ENCODE data around the gene RBM44.
A peak's percentile ranks its signal among the peaks of the same experiment; 100 is the strongest.

Gene RBM44

DNA sequence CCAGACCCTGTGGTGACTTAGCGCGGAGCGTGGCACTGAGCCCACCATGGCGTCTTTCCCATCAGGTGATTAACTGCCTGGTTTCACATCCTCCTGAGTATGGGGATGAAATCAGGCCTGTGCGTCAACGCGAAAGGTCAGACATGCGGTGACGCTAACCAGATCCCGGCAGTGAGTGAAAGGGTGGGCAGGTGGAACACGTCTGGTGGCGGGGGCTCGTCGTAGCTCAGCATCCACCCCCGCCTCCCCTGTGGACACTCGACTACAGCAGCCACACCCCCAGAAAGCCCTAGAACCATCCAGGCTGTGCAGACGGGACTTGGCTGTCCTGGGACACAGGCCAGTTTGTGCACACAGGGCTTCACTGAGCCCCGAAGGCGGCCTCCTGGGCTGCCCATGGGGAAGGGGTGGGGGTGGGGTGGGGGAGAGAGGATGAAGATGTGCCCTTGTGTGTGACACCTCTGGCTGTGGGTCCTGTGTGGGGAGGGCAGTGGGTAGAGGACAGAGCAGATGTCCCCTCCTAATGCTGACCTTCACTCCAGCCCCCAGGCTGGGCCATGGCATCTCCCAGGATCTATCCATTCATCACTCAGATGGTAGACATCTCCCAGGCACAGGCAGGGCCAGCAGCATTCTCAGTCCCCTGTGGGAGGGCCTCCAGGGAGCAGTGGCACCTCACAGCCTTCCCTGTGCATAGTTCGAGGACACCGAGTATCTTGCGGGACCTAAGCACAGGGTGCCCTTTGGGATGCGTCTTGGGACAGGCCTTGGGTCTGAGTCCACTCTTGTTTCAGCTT lies 88.3 kb downstream of the RBM44 start:
- no peak overlapping the region for H3K4me3 ChIP-seq (replicated peaks in 1 of 2; ENCODE audit: low read depth in 2 of 2, low read length in 2 of 2)
- peak; percentile 35 to 95 for DNase-seq (ENCODE audit: low read depth in 2 of 2)
- TF ChIP-seq, protein P1, sequence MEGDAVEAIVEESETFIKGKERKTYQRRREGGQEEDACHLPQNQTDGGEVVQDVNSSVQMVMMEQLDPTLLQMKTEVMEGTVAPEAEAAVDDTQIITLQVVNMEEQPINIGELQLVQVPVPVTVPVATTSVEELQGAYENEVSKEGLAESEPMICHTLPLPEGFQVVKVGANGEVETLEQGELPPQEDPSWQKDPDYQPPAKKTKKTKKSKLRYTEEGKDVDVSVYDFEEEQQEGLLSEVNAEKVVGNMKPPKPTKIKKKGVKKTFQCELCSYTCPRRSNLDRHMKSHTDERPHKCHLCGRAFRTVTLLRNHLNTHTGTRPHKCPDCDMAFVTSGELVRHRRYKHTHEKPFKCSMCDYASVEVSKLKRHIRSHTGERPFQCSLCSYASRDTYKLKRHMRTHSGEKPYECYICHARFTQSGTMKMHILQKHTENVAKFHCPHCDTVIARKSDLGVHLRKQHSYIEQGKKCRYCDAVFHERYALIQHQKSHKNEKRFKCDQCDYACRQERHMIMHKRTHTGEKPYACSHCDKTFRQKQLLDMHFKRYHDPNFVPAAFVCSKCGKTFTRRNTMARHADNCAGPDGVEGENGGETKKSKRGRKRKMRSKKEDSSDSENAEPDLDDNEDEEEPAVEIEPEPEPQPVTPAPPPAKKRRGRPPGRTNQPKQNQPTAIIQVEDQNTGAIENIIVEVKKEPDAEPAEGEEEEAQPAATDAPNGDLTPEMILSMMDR (IDR thresholded peaks at IDR 0.05; ENCODE audit: low read depth, low read length) = no peak

DNA sequence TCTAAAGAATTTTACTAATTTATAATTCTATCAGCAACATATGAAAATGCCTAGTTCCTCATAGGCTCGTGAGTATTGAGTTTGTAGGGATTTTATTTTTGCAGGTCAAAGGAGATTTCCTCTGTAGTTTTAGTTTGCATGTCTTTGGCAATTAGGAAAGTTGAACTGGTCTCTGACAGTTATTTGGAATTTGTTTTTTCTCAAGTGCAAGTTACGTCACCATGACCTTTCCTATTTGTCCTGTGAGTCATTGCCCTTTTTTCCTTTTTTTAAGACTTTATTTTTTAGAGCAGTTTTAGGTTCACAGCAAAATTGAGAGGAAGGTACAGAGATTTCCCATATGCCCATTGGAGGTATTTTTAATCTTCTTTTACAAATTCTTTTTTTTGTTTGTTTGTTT lies 89.8 kb downstream of the RBM44 start:
- DNase-seq (ENCODE audit: low read depth in 2 of 2) = peak; percentile 80 to 88
- TF ChIP-seq, protein P1 (IDR thresholded peaks at IDR 0.05; ENCODE audit: low read depth, low read length) = no peak
- H3K4me3 ChIP-seq (replicated peaks in 1 of 2; ENCODE audit: low read depth in 2 of 2, low read length in 2 of 2) = no peak overlapping the region

DNA sequence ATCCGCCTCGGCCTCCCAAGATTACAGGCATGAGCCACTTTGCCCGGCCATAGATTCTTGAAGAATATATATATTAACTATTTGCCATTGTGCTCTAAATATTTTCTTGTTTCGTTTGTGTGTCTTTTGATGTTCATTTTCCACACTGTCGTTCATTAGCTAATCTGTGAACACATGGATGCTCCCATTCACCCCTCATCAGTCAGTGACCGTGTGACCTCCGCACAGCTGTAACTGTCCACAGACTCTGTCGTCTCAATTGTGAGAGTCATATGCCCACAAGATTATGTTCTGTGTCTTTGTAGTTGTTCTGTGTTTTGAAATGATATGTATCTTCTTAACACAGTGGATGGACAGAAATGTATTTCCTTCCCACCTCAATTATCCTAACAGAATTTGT lies 90.4 kb downstream of the RBM44 start:
- TF ChIP-seq, protein P1 (IDR thresholded peaks at IDR 0.05; ENCODE audit: low read depth, low read length) = no peak
- H3K4me3 ChIP-seq (replicated peaks in 1 of 2; ENCODE audit: low read depth in 2 of 2, low read length in 2 of 2) = no peak overlapping the region
- no peak for DNase-seq (ENCODE audit: low read depth in 2 of 2)

DNA sequence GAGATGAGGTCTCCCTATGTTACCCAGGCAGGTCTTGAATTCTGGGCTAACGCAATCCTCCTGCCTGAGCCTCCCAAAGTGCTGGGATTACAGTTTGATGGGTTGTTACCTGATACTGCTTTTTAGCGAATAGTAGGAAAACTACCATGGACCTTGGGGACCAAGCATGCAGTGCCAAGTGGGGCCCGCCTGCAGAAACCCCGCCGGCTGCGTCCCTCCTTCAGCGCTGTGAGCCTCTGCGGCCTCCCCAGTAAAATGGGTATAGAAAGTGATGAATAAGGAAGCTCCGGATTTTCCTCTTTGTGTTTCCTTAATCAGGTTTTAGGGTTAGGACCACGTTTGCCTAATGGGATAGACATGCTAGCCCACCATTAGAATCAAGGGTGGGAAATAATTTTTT lies 91.2 kb downstream of the RBM44 start:
- no peak overlapping the region for H3K4me3 ChIP-seq (replicated peaks in 1 of 2; ENCODE audit: low read depth in 2 of 2, low read length in 2 of 2)
- TF ChIP-seq, protein P1 (IDR thresholded peaks at IDR 0.05; ENCODE audit: low read depth, low read length) = no peak
- no peak for DNase-seq (ENCODE audit: low read depth in 2 of 2)

Measured in cardiac fibroblast (primary cell).